Upper lobe of right lung (tissue), 1 donor: ENCODE results near the gene ZNF787. TPM values are rescaled to one million over a fixed set of nuclear protein-coding genes. Genes with fewer than 3 reads are reported as not detected.

Source experiments
- ATAC-seq: fragments of 200-7000 bp; cut with Tn5 transposase; one replicate; pipeline ENCODE4 v1.9.1; 2020; ENCODE audit warnings: mild to moderate bottlenecking, moderate library complexity
- DNase-seq: peaks from one replicate; pipeline ENCODE4 v3.0.0-alpha.2; 2020
- H3K27ac ChIP-seq: fragments of 200-600 bp; one replicate; pipeline ENCODE4 v1.8.0; 2022
- H3K27me3 ChIP-seq: fragments of 200-600 bp; one replicate; pipeline ENCODE4 v1.8.0; 2022; ENCODE audit warnings: mild to moderate bottlenecking
- H3K36me3 ChIP-seq: fragments of 200-600 bp; one replicate; pipeline ENCODE4 v1.8.0; 2022
- H3K4me1 ChIP-seq: fragments of 200-600 bp; one replicate; pipeline ENCODE4 v1.8.0; 2022
- H3K4me3 ChIP-seq: fragments of 200-600 bp; one replicate; pipeline ENCODE4 v1.8.0; 2022; ENCODE audit warnings: mild to moderate bottlenecking
- H3K9me3 ChIP-seq: fragments of 200-600 bp; one replicate; pipeline ENCODE4 v1.8.0; 2022
- intact Hi-C: fragments of 100-400 bp; cut with DNase I; formaldehyde crosslinking; loops from one replicate; pipeline ENCODE4 v1.11.0; 2022
- total RNA-seq: library from RNA; stranded (reverse); fragmentation: NEBNext Ultra II Directional; extraction: Animal tissue kit (Norgen Biotek cat#: 25700); gene quantifications from one replicate; pipeline ENCODE4 v1.2.1, GENCODE V29; 2021
- TF ChIP-seq, protein P1 (sequence below): fragments of 200-600 bp; IDR thresholded peaks from one replicate; pipeline ENCODE4 v1.8.0; 2022; ENCODE audit warnings: antibody characterized with exemption
- donor health status: DM: no; HTN: yes; CAD: no; lungs with severe emphysema.

The ZNF787 gene
- total RNA-seq, 1 donor from 2014 or later: 40.7 TPM

DNA sequence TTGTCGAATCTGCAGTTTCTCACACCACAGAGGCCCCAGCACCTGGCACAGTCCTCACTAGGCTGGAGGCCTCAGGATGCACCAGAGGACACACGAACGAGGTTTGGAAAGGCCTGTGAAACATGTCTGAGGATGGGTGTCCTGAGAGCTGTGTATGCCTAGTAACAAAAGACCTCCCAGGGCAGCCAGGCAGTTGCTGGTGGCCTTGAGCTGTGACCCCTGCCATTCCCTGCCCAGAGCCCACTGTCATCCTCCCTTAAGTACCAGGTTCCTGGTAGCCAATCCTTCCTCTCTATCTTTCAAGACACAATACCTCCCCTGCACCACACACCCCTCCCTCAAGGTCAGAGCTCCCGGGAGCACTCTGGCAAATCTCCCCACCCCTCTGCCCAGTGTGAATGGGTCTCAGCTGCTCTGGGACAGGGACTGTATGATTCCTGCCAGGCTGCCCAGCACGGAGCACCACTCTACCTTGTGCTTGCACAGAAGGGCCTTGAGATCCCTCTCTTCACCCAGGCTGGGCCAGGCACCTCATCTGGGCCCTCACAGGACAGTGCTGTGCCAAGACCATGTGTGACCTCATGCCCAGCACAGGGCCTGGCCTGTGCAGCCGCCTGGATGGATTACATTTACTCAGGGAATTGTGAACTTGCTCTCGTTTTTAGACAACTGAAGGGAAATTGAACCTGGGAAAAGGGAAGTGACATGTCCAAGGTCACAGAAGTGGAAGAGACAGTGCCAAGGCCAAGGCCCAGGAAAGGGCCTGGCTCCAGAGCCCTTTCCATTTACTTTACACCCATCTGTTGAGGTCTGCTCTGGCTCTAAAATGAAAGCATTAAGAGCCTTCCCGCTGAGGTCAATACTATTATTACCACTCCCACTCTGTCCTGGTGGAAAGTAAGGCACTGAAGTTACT lies 2.2 kb downstream of the ZNF787 start:
- TF ChIP-seq, protein P1, sequence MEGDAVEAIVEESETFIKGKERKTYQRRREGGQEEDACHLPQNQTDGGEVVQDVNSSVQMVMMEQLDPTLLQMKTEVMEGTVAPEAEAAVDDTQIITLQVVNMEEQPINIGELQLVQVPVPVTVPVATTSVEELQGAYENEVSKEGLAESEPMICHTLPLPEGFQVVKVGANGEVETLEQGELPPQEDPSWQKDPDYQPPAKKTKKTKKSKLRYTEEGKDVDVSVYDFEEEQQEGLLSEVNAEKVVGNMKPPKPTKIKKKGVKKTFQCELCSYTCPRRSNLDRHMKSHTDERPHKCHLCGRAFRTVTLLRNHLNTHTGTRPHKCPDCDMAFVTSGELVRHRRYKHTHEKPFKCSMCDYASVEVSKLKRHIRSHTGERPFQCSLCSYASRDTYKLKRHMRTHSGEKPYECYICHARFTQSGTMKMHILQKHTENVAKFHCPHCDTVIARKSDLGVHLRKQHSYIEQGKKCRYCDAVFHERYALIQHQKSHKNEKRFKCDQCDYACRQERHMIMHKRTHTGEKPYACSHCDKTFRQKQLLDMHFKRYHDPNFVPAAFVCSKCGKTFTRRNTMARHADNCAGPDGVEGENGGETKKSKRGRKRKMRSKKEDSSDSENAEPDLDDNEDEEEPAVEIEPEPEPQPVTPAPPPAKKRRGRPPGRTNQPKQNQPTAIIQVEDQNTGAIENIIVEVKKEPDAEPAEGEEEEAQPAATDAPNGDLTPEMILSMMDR: no peak
- H3K27me3 ChIP-seq: no peaks in the 10 kb centered on the region
- peaks cover 50% of the 10 kb centered on the region for H3K4me1 ChIP-seq
- DNase-seq (no peak), ATAC-seq (no peak)
- H3K4me3 ChIP-seq: peak overlapping the region; percentile 80
- intact Hi-C loops: loop anchor here (10.0 kb wide), 1 partner anchor 46 kb away; no protein-coding TSS in a partner anchor
- H3K27ac ChIP-seq: peak overlapping the region; percentile 93
- no peaks in the 10 kb centered on the region for H3K9me3 ChIP-seq
- H3K36me3 ChIP-seq: no peaks in the 10 kb centered on the region

DNA sequence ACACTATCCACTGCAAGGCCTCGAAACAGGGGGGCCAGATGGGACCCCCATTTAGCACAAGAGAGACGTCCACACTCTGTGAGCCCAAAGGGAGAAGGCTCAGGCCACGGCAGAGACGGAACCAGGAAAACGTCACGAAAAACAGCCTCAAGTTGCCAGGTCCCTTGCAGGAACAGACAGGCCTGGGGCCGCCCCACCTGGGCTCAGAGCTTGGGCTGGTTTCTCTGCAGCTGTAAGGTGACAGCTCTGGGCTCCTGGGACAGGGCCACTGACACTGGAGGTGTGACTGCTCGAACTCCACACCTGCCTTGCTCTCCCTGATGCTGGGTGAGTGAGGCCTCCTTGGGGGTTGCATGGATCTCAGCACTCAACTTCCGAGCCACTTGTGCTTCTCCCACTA lies 3.2 kb downstream of the ZNF787 start:
- ATAC-seq (no peak), DNase-seq (no peak)
- TF ChIP-seq, protein P1: no peak
- no peak overlapping the region for H3K4me3 ChIP-seq
- no peaks in the 10 kb centered on the region for H3K27me3 ChIP-seq
- intact Hi-C loops: loop anchor here (10.0 kb wide), 1 partner anchor 47 kb away; no protein-coding TSS in a partner anchor
- no peak overlapping the region for H3K27ac ChIP-seq
- H3K4me1 ChIP-seq: peaks cover 57% of the 10 kb centered on the region
- no peaks in the 10 kb centered on the region for H3K9me3 ChIP-seq
- no peaks in the 10 kb centered on the region for H3K36me3 ChIP-seq

DNA sequence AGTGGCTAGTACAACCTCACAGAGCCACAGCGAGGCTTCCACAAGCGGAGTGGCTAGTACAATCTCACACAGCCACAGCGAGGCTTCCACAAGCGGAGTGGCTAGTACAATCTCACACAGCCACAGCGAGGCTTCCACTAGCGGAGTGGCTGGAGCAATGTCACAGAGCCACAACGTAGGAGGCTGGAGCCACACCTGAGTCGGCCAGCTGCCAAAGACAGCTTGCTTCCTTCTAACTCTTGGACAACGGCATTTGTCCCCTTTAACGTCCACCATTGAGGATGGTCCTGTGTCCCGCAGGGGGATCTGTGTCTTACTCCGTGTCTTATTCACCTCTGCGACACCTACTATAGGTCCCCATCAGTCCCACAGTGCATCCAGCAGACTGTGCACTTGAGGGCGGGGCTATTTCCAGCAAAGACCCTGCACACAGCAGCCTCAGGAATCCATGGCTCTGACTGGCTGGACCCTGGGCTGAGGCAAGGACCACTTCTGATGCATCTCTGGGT lies 3.7 kb downstream of the ZNF787 start:
- intact Hi-C loops: loop anchor here (10.0 kb wide), 1 partner anchor 47 kb away; no protein-coding TSS in a partner anchor
- Histone ChIP-seq H3K27ac (no peak overlapping the region), H3K36me3 (no peaks in the 10 kb centered on the region), H3K27me3 (no peaks in the 10 kb centered on the region), H3K4me3 (no peak overlapping the region), H3K4me1 (peaks cover 62% of the 10 kb centered on the region), H3K9me3 (no peaks in the 10 kb centered on the region)
- DNase-seq (no peak), ATAC-seq (no peak)
- TF ChIP-seq, protein P1: no peak

DNA sequence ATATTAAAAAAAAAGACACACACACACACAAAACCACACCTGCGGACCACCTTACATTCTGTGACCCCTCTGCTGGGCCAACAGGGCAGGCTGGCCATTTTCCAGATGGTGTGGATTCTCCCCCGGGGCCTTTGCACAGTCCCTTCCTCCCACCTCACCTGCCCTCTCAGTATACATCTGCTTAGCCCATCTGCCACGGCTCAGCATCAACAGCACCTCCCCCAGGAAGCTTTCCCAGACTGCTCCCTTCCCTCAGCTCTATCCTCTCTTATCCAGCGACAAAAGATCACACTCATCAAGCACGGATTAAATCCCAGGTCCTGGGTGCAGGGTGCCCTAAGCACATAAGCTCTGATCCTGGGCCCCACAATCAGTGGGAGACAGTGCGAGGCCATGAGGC lies 4.5 kb downstream of the ZNF787 start:
- ATAC-seq (no peak), DNase-seq (no peak)
- H3K4me1 ChIP-seq: peaks cover 64% of the 10 kb centered on the region
- no peaks in the 10 kb centered on the region for H3K9me3 ChIP-seq
- no peaks in the 10 kb centered on the region for H3K36me3 ChIP-seq
- no peak overlapping the region for H3K27ac ChIP-seq
- no peaks in the 10 kb centered on the region for H3K27me3 ChIP-seq
- TF ChIP-seq, protein P1: no peak
- no peak overlapping the region for H3K4me3 ChIP-seq
- intact Hi-C loops: loop anchor here (10.0 kb wide), 1 partner anchor 48 kb away; no protein-coding TSS in a partner anchor

DNA sequence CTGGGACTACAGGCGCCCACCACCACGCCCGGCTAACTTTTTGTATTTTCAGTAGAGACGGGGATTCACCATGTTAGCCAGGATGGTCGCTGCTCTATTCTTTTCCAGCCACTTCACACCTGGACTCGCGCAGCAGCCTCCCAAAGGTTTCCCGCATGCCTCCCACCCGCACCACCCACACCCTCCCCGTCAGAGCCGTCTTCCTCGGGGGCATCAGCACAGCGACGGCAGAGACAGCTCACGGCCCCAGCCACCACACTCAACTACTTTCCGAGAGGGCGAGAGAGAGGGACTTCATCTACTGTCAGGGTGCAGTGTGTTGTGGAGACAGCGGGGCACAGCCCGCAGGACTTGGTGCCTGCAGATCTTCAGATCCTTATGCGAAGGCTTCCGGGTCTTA lies 5.6 kb downstream of the ZNF787 start:
- DNase-seq (no peak), ATAC-seq (no peak)
- TF ChIP-seq, protein P1: no peak
- H3K27me3 ChIP-seq: no peaks in the 10 kb centered on the region
- H3K9me3 ChIP-seq: no peaks in the 10 kb centered on the region
- intact Hi-C loops: loop anchor here (10.0 kb wide), 1 partner anchor 49 kb away; no protein-coding TSS in a partner anchor
- no peak overlapping the region for H3K4me3 ChIP-seq
- H3K36me3 ChIP-seq: no peaks in the 10 kb centered on the region
- peaks cover 75% of the 10 kb centered on the region for H3K4me1 ChIP-seq
- H3K27ac ChIP-seq: no peak overlapping the region
